M059J (cell line): ENCODE measurements around the gene ELP4. TPM values are rescaled to one million over a fixed set of nuclear protein-coding genes. Genes with fewer than 3 reads are reported as not detected.

Source experiments
- DNase-seq: peaks from one replicate; pipeline ENCODE4 v3.0.0-alpha.2; 2012; ENCODE audit warnings: low read depth
- total RNA-seq: library from RNA; depleted of rRNA; stranded (reverse); fragments of >200 nt; shearing (Covaris generic); gene quantifications from 2 replicates; pipeline ENCODE4 v1.2.3, GENCODE V29; 2014

The ELP4 gene
- total RNA-seq, 1 experiment from 2014 or later, result 60.0 TPM

GRCh38 chr11:31812383-31813381 lies 303.1 kb downstream of the ELP4 start:
- DNase-seq, result peak; percentile 63

- DNase-seq, result peak; percentile 63
These were observed 304.0 kb downstream of the ELP4 start for GRCh38 chr11:31813391-31814175.

- peak; percentile 20 for DNase-seq
These were observed 304.8 kb downstream of the ELP4 start for GRCh38 chr11:31814176-31814868.

GRCh38 chr11:31815711-31816467 lies 306.3 kb downstream of the ELP4 start:
- peak; percentile 28 for DNase-seq

GRCh38 chr11:31816468-31817053 lies 307.0 kb downstream of the ELP4 start:
- DNase-seq, result peak; percentile 70

- peak; percentile 63 for DNase-seq
These were observed 307.6 kb downstream of the ELP4 start for GRCh38 chr11:31817054-31817620.

GRCh38 chr11:31817621-31818424 lies 308.3 kb downstream of the ELP4 start:
- DNase-seq, result peak; percentile 34

- no peak for DNase-seq
These were observed 308.8 kb downstream of the ELP4 start for GRCh38 chr11:31818425-31818755.

- no peak for DNase-seq
These were observed 309.3 kb downstream of the ELP4 start for GRCh38 chr11:31818874-31819331.

- DNase-seq, result no peak
These were observed 310.3 kb downstream of the ELP4 start for GRCh38 chr11:31819621-31820437.

- no peak for DNase-seq
These were observed 310.9 kb downstream of the ELP4 start for GRCh38 chr11:31820438-31820818.

GRCh38 chr11:31821235-31821764 lies 311.7 kb downstream of the ELP4 start:
- DNase-seq, result no peak

- no peak for DNase-seq
These were observed 312.2 kb downstream of the ELP4 start for GRCh38 chr11:31821766-31822165.

- DNase-seq, result no peak
These were observed 312.8 kb downstream of the ELP4 start for GRCh38 chr11:31822175-31822926.

- peak; percentile 19 for DNase-seq
These were observed 313.5 kb downstream of the ELP4 start for GRCh38 chr11:31822927-31823643.

- DNase-seq, result no peak
These were observed 314.2 kb downstream of the ELP4 start for GRCh38 chr11:31823644-31824331.
